NT2/D1 (cell line): ENCODE measurements around the gene CD276.

Experiments used
- DNase-seq: peaks from one replicate; pipeline ENCODE4 v3.0.0-alpha.2; 2011; ENCODE audit warnings: low read depth, low spot score
- H3K27me3 ChIP-seq: 2 replicates; pipeline ENCODE4 v1.6.0; 2011; ENCODE audit warnings: mild to moderate bottlenecking; ENCODE audit not compliant: insufficient read length, insufficient read depth
- H3K36me3 ChIP-seq: 2 replicates; pipeline ENCODE4 v1.6.1; 2011; ENCODE audit warnings: mild to moderate bottlenecking, low read length, mixed read lengths; ENCODE audit not compliant: insufficient read depth, insufficient read length
- H3K4me1 ChIP-seq: 2 replicates; pipeline ENCODE4 v1.5.1; 2011; ENCODE audit not compliant: insufficient read depth, insufficient read length
- H3K4me3 ChIP-seq: 2 replicates; pipeline ENCODE4 v1.5.1; 2011; ENCODE audit warnings: low read depth; ENCODE audit not compliant: insufficient read length
- H3K9ac ChIP-seq: 2 replicates; pipeline ENCODE4 v1.6.0; 2011; ENCODE audit warnings: low read depth; ENCODE audit not compliant: insufficient read length
- H3K9me3 ChIP-seq: 2 replicates; pipeline ENCODE4 v1.5.1; 2011; ENCODE audit warnings: mild to moderate bottlenecking, low read length; ENCODE audit not compliant: insufficient read depth
- SUZ12 ChIP-seq: IDR thresholded peaks from 2 replicates; pipeline ENCODE4 v1.6.1; 2011; ENCODE audit not compliant: insufficient read length, insufficient read depth; ENCODE audit errors: extremely low read depth
- YY1 ChIP-seq: IDR thresholded peaks from 2 replicates; pipeline ENCODE4 v1.6.1; 2011; ENCODE audit not compliant: insufficient read length, insufficient read depth
- ZNF274 ChIP-seq: IDR thresholded peaks from 2 replicates; pipeline ENCODE4 v1.6.1; 2011; ENCODE audit warnings: mild to moderate bottlenecking, low read depth, low read length

CD276 gene

GRCh38 chr15:73655724-73656123, 28.5 kb upstream of the CD276 start:
- no peaks in the 10 kb centered on the region for H3K9me3 ChIP-seq
- H3K27me3 ChIP-seq, result no peaks in the 10 kb centered on the region
- no peaks in the 10 kb centered on the region for H3K4me1 ChIP-seq
- DNase-seq, result no peak
- no peaks in the 10 kb centered on the region for H3K36me3 ChIP-seq
- no peak overlapping the region for H3K4me3 ChIP-seq
- TF ChIP-seq SUZ12 (no peak), YY1 (no peak), ZNF274 (no peak)
- H3K9ac ChIP-seq, result no peak overlapping the region

- H3K4me3 ChIP-seq, result no peak overlapping the region
- no peaks in the 10 kb centered on the region for H3K4me1 ChIP-seq
- TF ChIP-seq SUZ12 (no peak), ZNF274 (no peak), YY1 (no peak)
- H3K9ac ChIP-seq, result no peak overlapping the region
- H3K36me3 ChIP-seq, result no peaks in the 10 kb centered on the region
- no peak for DNase-seq
- peaks cover 9% of the 10 kb centered on the region; the same call in 1 of the 2 replicates for H3K9me3 ChIP-seq
- H3K27me3 ChIP-seq, result no peaks in the 10 kb centered on the region
These were observed 25.5 kb upstream of the CD276 start for GRCh38 chr15:73658645-73659044.

- Histone ChIP-seq H3K27me3 (no peaks in the 10 kb centered on the region), H3K9me3 (peaks cover 9% of the 10 kb centered on the region; the same call in 1 of the 2 replicates), H3K36me3 (no peaks in the 10 kb centered on the region), H3K9ac (no peak overlapping the region), H3K4me3 (no peak overlapping the region), H3K4me1 (no peaks in the 10 kb centered on the region)
- TF ChIP-seq YY1, result no peak
- TF ChIP-seq ZNF274, result no peak
- no peak for TF ChIP-seq SUZ12
- DNase-seq, result no peak
These were observed 23.7 kb upstream of the CD276 start for GRCh38 chr15:73660455-73660854.

GRCh38 chr15:73674587-73674986, 9.6 kb upstream of the CD276 start:
- Histone ChIP-seq H3K4me1 (no peaks in the 10 kb centered on the region), H3K9me3 (no peaks in the 10 kb centered on the region), H3K4me3 (no peak overlapping the region), H3K36me3 (no peaks in the 10 kb centered on the region), H3K9ac (no peak overlapping the region), H3K27me3 (peaks cover 2% of the 10 kb centered on the region)
- no peak for TF ChIP-seq YY1
- no peak for TF ChIP-seq SUZ12
- no peak for TF ChIP-seq ZNF274
- no peak for DNase-seq

GRCh38 chr15:73677146-73677607, 7.0 kb upstream of the CD276 start:
- TF ChIP-seq SUZ12 (no peak), YY1 (no peak), ZNF274 (no peak)
- Histone ChIP-seq H3K4me1 (no peaks in the 10 kb centered on the region), H3K9me3 (no peaks in the 10 kb centered on the region), H3K9ac (no peak overlapping the region), H3K4me3 (no peak overlapping the region), H3K27me3 (peaks cover 2% of the 10 kb centered on the region), H3K36me3 (no peaks in the 10 kb centered on the region)
- DNase-seq, result no peak

GRCh38 chr15:73677733-73678132, 6.5 kb upstream of the CD276 start:
- TF ChIP-seq SUZ12 (no peak), ZNF274 (no peak), YY1 (no peak)
- Histone ChIP-seq H3K4me3 (no peak overlapping the region), H3K9ac (no peak overlapping the region)

GRCh38 chr15:73678498-73678897, 5.7 kb upstream of the CD276 start:
- no peak for DNase-seq
- TF ChIP-seq ZNF274 (no peak), SUZ12 (no peak), YY1 (no peak)
- H3K9ac ChIP-seq, result no peak overlapping the region
- no peaks in the 10 kb centered on the region for H3K36me3 ChIP-seq
- H3K27me3 ChIP-seq, result no peaks in the 10 kb centered on the region
- no peak overlapping the region for H3K4me3 ChIP-seq
- H3K9me3 ChIP-seq, result no peaks in the 10 kb centered on the region
- peaks cover 3% of the 10 kb centered on the region for H3K4me1 ChIP-seq

More at GRCh38 chr15:73677733-73678132, 6.5 kb upstream of the CD276 start:
- Histone ChIP-seq H3K27me3 (peaks cover under 1% of the 10 kb centered on the region), H3K9me3 (no peaks in the 10 kb centered on the region), H3K36me3 (no peaks in the 10 kb centered on the region), H3K4me1 (no peaks in the 10 kb centered on the region)
- DNase-seq, result no peak
